Measurements from ENCODE around the gene ATPAF1.

ATPAF1 gene

DNA sequence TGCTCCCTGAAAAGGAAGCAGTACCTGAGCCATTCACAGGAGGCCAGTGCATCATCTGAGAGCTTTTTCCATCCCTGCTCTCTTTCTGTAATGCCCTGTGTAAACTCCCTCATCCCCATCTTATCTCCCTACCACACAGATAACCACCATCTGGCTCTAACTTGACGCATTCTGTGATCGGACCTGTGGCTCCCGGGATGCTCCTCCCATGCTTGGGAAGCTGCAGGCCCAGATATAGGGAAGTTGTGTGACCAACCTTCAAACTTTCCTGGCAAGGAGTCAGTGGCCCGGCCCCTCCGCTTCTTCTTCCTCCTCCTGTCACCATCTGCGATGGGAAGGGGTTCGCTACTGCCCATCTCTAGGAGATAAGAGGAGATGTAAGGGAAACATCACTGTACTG lies 85.2 kb downstream of the ATPAF1 start:
- TF ChIP-seq, protein P1, sequence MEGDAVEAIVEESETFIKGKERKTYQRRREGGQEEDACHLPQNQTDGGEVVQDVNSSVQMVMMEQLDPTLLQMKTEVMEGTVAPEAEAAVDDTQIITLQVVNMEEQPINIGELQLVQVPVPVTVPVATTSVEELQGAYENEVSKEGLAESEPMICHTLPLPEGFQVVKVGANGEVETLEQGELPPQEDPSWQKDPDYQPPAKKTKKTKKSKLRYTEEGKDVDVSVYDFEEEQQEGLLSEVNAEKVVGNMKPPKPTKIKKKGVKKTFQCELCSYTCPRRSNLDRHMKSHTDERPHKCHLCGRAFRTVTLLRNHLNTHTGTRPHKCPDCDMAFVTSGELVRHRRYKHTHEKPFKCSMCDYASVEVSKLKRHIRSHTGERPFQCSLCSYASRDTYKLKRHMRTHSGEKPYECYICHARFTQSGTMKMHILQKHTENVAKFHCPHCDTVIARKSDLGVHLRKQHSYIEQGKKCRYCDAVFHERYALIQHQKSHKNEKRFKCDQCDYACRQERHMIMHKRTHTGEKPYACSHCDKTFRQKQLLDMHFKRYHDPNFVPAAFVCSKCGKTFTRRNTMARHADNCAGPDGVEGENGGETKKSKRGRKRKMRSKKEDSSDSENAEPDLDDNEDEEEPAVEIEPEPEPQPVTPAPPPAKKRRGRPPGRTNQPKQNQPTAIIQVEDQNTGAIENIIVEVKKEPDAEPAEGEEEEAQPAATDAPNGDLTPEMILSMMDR (IDR thresholded peaks at IDR 0.05; ENCODE audit: borderline replicate concordance, control extremely low read depth, extremely low read depth, insufficient read depth, missing control alignments), result no peak
- DNase-seq (ENCODE audit: low spot score), result no peak
- in situ Hi-C loops (cut with MboI; ENCODE audit: low sequenced_read_pairs, unreplicated experiment), result no loop called here
